ENCODE measurements around the gene LOX.

DNA sequence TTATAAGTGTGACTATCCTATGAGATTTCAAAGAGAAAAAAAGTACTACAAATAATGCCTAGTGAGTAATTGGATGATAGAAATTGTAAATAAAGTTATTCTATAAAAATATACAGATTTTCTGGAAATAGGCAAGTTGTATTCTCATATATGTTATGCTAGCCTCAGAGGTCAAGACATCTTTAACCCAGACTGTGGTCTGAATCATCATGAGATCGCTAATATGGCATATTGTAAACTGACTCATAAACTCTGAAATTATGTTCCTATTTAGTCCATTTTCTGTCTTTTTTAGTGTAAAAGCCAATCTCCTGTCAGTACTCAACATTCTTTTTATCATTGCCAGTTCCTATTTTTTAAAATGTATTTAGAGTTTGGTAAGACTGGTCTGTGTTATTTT lies 14.2 kb downstream of the LOX start:
- TF ChIP-seq, protein P1, sequence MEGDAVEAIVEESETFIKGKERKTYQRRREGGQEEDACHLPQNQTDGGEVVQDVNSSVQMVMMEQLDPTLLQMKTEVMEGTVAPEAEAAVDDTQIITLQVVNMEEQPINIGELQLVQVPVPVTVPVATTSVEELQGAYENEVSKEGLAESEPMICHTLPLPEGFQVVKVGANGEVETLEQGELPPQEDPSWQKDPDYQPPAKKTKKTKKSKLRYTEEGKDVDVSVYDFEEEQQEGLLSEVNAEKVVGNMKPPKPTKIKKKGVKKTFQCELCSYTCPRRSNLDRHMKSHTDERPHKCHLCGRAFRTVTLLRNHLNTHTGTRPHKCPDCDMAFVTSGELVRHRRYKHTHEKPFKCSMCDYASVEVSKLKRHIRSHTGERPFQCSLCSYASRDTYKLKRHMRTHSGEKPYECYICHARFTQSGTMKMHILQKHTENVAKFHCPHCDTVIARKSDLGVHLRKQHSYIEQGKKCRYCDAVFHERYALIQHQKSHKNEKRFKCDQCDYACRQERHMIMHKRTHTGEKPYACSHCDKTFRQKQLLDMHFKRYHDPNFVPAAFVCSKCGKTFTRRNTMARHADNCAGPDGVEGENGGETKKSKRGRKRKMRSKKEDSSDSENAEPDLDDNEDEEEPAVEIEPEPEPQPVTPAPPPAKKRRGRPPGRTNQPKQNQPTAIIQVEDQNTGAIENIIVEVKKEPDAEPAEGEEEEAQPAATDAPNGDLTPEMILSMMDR (conservative IDR thresholded peaks at IDR 0.05; ENCODE audit: low read depth, low read length), result no peak
- no peak for TF ChIP-seq EZH2 (IDR thresholded peaks at IDR 0.05; ENCODE audit: borderline replicate concordance, low read depth, low read length, poor library complexity, severe bottlenecking)

Measured in A673 (cell line).